Omental fat pad (tissue), 4 donors: Measurements from ENCODE around the gene THBS3. TPM values are rescaled to one million over a fixed set of nuclear protein-coding genes. Genes with fewer than 3 reads are reported as not detected.

Experiments used
- ATAC-seq: fragments of 150-250 bp; one replicate; pipeline ENCODE4 v1.9.1; 2016; ENCODE audit warnings: mild to moderate bottlenecking, moderate library complexity; ENCODE audit not compliant: low FRiP score
- DNase-seq: peaks from one replicate; pipeline ENCODE4 v3.0.0-alpha.2; 2019; ENCODE audit warnings: low spot score
- total RNA-seq, 4 donors: library from RNA; depleted of rRNA; stranded (reverse); fragments of >200 nt; gene quantifications; one replicate each; pipeline ENCODE4 v1.1.0, GENCODE V29; 2016
- TF ChIP-seq, protein P1 (sequence below), 3 donors: fragments of 450-650 bp; IDR thresholded peaks; one replicate each; pipeline ENCODE4 v1.5.1; 2016 to 2017; ENCODE audit warnings: antibody characterized with exemption in 3 of 3, mild to moderate bottlenecking in 3 of 3, moderate library complexity in 2 of 3

Gene THBS3
- total RNA-seq, 4 donors from 2014 or later: 11.3 to 32.2 (median 25.0) TPM

DNA sequence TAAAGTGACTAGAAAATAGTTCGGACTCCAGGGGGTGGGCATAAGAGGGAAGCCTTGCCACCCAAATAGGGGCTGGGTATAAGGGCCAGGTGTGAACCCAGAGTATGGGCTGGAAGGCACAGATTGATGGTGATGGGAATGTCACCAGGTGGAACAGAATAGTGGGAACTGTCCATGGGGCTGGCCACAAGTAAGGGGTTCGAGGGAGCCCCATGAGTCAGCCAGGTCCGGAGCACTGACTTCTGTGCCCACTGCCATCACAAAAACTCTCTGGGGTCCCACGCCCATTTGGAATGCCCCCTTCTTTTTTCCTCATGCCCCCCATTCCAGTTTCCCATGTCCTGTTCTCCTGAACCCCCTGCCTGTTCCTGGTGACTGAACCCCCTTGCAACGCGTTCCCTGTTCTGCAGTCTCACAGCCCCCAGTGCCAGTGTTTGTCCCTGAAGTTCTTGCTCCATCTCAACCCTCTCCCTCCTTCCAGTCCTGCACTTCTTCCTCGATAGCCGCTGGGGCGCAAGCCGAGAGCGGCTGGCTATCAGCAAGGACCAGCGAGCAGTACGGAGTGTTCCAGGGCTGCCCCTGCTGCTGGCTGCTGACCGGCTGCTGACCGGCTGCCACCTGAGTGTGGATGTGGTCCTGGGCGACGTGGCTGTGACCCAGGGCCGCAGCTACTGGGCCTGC is 26.2 kb downstream of the THBS3 start:
- TF ChIP-seq, protein P1, sequence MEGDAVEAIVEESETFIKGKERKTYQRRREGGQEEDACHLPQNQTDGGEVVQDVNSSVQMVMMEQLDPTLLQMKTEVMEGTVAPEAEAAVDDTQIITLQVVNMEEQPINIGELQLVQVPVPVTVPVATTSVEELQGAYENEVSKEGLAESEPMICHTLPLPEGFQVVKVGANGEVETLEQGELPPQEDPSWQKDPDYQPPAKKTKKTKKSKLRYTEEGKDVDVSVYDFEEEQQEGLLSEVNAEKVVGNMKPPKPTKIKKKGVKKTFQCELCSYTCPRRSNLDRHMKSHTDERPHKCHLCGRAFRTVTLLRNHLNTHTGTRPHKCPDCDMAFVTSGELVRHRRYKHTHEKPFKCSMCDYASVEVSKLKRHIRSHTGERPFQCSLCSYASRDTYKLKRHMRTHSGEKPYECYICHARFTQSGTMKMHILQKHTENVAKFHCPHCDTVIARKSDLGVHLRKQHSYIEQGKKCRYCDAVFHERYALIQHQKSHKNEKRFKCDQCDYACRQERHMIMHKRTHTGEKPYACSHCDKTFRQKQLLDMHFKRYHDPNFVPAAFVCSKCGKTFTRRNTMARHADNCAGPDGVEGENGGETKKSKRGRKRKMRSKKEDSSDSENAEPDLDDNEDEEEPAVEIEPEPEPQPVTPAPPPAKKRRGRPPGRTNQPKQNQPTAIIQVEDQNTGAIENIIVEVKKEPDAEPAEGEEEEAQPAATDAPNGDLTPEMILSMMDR (IDR thresholded peaks at IDR 0.05): no peak
- ATAC-seq: no peak
- DNase-seq: no peak

DNA sequence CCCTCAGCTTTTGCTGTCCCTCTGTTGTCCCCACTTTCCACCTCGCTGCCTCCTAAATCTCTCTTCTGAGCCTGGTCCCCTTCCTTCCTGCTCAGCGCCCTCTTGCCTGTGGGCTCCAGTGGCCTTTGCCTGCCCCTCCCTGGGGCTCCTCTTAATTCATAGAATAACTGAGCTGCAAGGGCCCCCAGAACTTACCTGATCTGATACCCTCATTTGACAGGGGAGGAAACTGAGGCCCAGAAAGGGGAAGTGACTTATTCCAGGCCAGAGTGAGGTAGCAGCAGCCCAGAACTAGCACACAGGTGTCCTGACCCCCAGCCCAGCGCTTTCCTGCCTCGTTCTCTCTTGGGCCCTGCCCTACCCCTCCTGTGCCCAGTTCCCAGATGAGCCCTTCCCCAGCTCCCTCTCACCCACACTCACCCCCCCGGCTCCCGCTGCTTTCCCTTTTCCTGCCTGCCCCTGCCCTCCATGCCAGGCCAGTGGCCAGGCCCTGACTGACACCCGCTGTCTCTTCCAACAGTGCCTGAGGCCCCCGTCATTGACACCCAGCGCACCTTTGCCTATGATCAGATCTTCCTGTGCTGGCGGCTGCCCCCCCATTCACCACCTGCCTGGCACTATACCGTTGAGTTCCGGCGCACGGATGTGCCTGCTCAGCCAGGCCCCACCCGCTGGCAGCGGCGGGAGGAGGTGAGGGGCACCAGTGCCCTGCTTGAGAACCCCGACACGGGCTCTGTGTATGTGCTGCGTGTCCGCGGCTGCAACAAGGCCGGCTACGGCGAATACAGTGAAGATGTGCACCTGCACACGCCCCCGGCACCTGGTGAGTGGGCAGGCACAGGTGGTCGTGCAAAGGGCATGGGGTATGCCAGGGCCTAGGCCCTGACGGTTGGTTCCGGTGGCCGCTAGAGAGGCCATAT is 28.3 kb downstream of the THBS3 start:
- TF ChIP-seq, protein P1 (IDR thresholded peaks at IDR 0.05): no peak
- no peak for ATAC-seq
- DNase-seq: peak; percentile 19

DNA sequence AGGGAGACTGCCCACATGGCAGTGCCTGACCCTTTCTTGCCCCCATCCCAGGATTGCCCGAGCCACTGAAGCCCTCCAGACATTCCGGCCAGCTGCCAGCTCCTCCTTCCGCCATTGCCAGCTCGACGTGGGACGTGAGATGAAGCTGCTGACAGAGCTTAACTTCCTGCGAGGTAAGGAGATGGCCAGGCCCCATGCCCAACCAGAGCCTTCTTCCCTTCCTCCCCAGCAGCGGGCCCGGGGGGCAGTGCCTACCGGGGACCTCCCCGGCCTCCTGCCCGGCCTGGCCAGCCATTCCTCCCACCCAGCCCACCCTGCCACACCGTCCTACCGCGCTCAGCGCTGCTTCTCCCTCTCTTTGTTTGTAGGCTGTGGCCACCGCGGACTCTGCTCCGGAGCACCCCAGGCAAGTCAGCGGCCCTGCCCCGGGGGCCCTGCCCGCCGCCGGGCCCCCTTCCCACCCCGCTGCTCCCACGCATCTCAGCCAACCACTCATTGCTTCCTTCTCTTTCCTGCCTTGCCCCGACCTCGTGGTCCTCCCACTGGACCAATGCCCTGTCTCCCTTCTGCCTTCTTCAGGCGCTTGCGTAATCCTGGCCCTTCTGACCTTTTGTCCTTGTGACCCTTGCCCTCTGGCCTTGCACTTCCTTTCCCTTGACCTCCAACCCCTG is 29.1 kb downstream of the THBS3 start:
- DNase-seq (peak; percentile 18), ATAC-seq (no peak)
- TF ChIP-seq, protein P1 (IDR thresholded peaks at IDR 0.05): no peak

DNA sequence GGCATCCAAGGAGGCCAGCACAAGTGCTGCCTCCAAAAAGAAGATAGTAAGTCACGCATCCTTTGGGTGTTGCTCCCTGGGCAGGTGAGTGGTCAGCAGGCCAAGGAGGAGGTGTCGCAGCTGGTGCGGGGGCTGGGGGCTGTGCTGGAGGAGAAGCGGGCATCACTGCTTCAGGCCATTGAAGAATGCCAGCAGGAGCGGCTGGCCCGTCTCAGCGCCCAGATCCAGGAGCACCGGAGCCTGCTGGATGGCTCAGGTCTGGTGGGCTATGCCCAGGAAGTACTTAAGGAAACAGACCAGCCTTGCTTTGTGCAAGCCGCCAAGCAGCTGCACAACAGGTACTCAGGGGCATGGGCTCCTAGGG is 29.8 kb downstream of the THBS3 start:
- DNase-seq: no peak
- TF ChIP-seq, protein P1 (IDR thresholded peaks at IDR 0.05): no peak
- no peak for ATAC-seq

DNA sequence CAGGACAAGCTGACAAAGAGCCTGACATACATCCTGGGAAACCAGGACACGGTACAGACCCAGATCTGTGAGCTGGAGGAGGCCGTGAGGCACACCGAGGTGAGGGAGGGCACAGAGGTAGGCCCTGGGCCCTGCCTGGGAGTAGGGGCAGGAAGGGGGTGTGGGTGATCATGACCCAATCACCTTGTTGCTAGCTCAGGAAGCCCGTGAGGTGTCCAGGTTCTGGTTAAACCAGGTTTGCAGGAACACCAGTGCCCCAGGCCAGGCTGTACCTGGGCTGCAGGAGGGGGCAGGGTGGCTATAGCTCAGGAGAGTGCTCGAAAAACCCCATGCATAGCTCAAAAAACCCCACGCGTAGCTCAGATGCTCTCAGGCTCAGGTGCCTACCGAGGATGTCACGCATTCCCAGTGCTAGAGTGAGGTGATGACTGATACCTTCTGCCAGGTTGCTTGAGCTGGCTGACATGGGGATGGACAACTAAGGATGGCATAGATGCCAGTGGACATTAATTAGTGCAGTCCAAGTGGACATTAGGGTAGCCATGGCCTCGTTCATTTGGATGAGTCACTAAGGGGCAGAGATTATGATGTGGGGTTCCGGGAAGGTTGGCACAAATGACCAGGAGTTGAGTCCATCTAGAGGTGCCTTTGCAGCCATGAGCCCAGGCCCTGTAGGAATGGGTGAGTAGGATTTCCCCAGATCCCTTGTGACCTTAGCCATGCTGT is 30.3 kb downstream of the THBS3 start:
- TF ChIP-seq, protein P1 (IDR thresholded peaks at IDR 0.05): no peak
- no peak for ATAC-seq
- no peak for DNase-seq

DNA sequence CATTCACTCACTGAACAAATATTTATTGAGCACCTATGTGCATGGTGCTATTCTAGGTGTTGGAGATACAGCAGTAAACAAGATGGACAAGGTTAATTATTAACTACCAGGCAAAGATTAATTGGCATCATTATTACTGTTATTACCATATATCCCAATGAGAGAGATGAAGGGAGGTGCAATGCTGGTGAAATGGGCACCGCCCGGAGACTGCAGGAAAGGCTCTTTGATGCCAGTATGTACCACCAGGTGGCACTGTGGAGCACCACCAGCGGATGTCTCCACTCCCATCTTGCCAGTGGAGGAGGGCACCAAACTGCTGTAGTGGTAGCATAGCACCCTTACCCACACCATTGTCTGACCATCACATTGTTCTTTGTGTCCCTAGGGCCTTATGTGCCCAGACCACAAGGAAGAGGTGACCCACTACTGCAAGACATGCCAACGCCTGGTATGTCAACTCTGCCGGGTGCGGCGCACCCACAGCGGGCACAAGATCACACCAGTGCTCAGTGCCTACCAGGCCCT is 31.1 kb downstream of the THBS3 start:
- peak; percentile 52 for ATAC-seq
- TF ChIP-seq, protein P1 (IDR thresholded peaks at IDR 0.05): peak in 1 of 3 donors; percentile 80
- DNase-seq: peak; percentile 97
